Measurements from ENCODE around the gene LANCL1. TPM values are rescaled to one million over a fixed set of nuclear protein-coding genes. Genes with fewer than 3 reads are reported as not detected.

LANCL1 gene
- total RNA-seq, 4 donors from 2014 or later: 41.9 to 44.3 (median 42.8) TPM

DNA sequence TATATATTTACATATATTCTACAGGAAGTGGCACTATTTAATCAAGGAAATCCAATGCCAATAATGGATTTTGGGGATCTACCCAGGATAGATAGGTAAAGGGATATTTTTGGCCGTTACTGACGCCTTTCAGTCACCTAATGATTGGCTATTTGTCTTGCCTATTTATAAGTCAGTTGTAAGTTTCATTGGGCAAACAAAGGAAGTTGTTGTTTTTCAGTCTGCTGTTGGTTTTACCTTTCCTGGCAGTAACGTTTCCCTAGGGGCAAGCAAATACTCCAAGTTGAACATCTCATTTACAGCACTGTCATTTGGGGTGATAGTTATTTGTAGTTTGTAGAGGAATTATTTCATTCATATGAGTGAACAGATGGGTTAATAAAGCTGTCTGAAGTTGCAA, 17.0 kb upstream of the LANCL1 start:
- 68 to 84% methylated on average over 3 of the region's 3 CpGs for WGBS, 2 donors
- intact Hi-C loops (cut with DNase I; ENCODE audit: low total_unique reads): no loop called here
- TF ChIP-seq POLR2A (IDR thresholded peaks at IDR 0.05) (no peak), CTCF (IDR thresholded peaks at IDR 0.05) (no peak)
- no peak for DNase-seq (ENCODE audit: low spot score in 2 of 2)
- H3K4me3 ChIP-seq (ENCODE audit: low read depth, poor library complexity, severe bottlenecking): no peak overlapping the region

- intact Hi-C loops (cut with DNase I; ENCODE audit: low total_unique reads): no loop called here
- WGBS, 2 donors: 16 to 54% methylated on average over 2 of the region's 2 CpGs
- DNase-seq (ENCODE audit: low spot score in 2 of 2): no peak
- H3K4me3 ChIP-seq (ENCODE audit: low read depth, poor library complexity, severe bottlenecking): no peak overlapping the region
- TF ChIP-seq CTCF (IDR thresholded peaks at IDR 0.05) (no peak), POLR2A (IDR thresholded peaks at IDR 0.05) (no peak)
Measured at GRCh38 chr2:210481601-210482175, 5.1 kb upstream of the LANCL1 start.

- no peak overlapping the region for H3K4me3 ChIP-seq (ENCODE audit: low read depth, poor library complexity, severe bottlenecking)
- TF ChIP-seq CTCF (IDR thresholded peaks at IDR 0.05) (no peak), POLR2A (IDR thresholded peaks at IDR 0.05) (no peak)
- no peak for DNase-seq (ENCODE audit: low spot score in 2 of 2)
- WGBS, 2 donors: 66 to 95% methylated on average over 2 of the region's 2 CpGs
- intact Hi-C loops (cut with DNase I; ENCODE audit: low total_unique reads): no loop called here
Measured at GRCh38 chr2:210480764-210481163, 4.2 kb upstream of the LANCL1 start.

- TF ChIP-seq POLR2A (IDR thresholded peaks at IDR 0.05) (no peak), CTCF (IDR thresholded peaks at IDR 0.05) (no peak)
- intact Hi-C loops (cut with DNase I; ENCODE audit: low total_unique reads): no loop called here
- H3K4me3 ChIP-seq (ENCODE audit: low read depth, poor library complexity, severe bottlenecking): no peak overlapping the region
- 54 to 67% methylated on average over 3 of the region's 3 CpGs for WGBS, 2 donors
- no peak for DNase-seq (ENCODE audit: low spot score in 2 of 2)
Measured at GRCh38 chr2:210480079-210480478, 3.5 kb upstream of the LANCL1 start.

GRCh38 chr2:210478661-210479060, 2.1 kb upstream of the LANCL1 start:
- intact Hi-C loops (cut with DNase I; ENCODE audit: low total_unique reads): no loop called here
- no peak overlapping the region for H3K4me3 ChIP-seq (ENCODE audit: low read depth, poor library complexity, severe bottlenecking)
- TF ChIP-seq POLR2A (IDR thresholded peaks at IDR 0.05) (no peak), CTCF (IDR thresholded peaks at IDR 0.05) (no peak)
- DNase-seq (ENCODE audit: low spot score in 2 of 2): no peak
- WGBS, 2 donors: 94 to 96% methylated on average over 2 of the region's 2 CpGs

- intact Hi-C loops (cut with DNase I; ENCODE audit: low total_unique reads): no loop called here
- no peak for TF ChIP-seq POLR2A (IDR thresholded peaks at IDR 0.05)
- H3K4me3 ChIP-seq (ENCODE audit: low read depth, poor library complexity, severe bottlenecking): no peak overlapping the region
- 47 to 57% methylated on average over 3 of the region's 3 CpGs for WGBS, 2 donors
- DNase-seq (ENCODE audit: low spot score in 2 of 2): peak in 1 of 2 donors; percentile 16
Measured at GRCh38 chr2:210477496-210477895, 937 bp upstream of the LANCL1 start.

All from lower leg skin (tissue), 4 donors.